HG02981 (cell line): ENCODE measurements around the gene UBTD1.

Experiments used
- ATAC-seq: cut with Tn5 transposase; IDR thresholded peaks from one replicate; pipeline ENCODE4 v1.9.1; 2021; ENCODE audit warnings: mild to moderate bottlenecking, moderate library complexity; ENCODE audit not compliant: unreplicated experiment

The UBTD1 gene

GRCh38 chr10:97481071-97481470, 17.7 kb upstream of the UBTD1 start:
- no peak for ATAC-seq

- no peak for ATAC-seq
Measured at GRCh38 chr10:97482381-97482780, 16.3 kb upstream of the UBTD1 start.

DNA sequence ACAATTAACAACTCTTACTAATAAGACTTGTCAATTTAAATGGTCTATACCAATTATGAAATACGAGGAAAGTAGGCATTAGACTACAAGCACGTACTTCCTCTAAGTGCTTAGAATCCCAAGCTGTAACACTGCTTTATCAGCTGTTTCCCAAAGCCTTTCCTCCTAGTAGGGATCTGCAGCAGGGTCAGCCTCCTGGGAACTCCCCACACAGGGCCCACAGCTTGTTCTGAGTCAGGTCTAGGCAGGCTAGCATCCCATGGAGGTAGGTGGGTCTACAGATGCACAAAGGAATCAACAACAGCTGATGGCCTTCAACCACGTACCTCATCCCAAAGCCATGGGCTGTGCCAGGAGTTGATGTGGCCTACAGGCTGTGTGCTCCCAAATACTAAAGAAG, 15.2 kb upstream of the UBTD1 start:
- ATAC-seq: no peak

GRCh38 chr10:97483921-97484320, 14.8 kb upstream of the UBTD1 start:
- no peak for ATAC-seq

DNA sequence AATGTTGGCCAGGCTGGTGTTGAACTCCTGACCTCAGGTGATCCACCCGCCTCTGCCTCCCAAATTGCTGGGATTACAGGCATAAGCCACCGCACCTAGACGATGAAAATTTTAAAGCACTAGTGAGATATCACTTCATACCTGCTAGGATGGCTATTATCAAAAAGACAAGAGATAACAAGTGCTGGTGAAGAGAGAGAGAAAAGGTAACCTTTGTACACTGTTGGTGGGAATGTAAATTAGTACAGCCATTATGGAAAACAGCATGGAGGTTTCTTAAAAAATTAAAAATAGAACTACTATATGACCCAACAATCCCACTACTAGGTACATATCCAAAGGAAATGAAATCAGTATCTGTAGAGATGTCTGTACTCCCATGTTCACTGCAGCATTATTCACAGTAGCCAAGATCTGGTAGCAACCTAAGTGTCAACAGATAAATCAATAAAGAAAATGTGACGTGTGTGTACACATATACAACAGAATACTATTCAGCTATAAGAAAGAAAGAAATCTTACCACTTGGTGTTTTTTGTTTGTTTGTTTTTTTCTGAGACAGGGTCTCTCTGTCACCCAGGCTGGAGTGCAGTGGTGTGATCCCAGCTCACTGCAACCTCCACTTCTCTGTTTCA, 13.0 kb upstream of the UBTD1 start:
- no peak for ATAC-seq

GRCh38 chr10:97490592-97490991, 8.1 kb upstream of the UBTD1 start:
- ATAC-seq: no peak

GRCh38 chr10:97494151-97494550, 4.6 kb upstream of the UBTD1 start:
- ATAC-seq: no peak

GRCh38 chr10:97494863-97495506, 3.7 kb upstream of the UBTD1 start:
- ATAC-seq: no peak

GRCh38 chr10:97497572-97498075, 1.1 kb upstream of the UBTD1 start:
- ATAC-seq: peak; percentile 27

DNA sequence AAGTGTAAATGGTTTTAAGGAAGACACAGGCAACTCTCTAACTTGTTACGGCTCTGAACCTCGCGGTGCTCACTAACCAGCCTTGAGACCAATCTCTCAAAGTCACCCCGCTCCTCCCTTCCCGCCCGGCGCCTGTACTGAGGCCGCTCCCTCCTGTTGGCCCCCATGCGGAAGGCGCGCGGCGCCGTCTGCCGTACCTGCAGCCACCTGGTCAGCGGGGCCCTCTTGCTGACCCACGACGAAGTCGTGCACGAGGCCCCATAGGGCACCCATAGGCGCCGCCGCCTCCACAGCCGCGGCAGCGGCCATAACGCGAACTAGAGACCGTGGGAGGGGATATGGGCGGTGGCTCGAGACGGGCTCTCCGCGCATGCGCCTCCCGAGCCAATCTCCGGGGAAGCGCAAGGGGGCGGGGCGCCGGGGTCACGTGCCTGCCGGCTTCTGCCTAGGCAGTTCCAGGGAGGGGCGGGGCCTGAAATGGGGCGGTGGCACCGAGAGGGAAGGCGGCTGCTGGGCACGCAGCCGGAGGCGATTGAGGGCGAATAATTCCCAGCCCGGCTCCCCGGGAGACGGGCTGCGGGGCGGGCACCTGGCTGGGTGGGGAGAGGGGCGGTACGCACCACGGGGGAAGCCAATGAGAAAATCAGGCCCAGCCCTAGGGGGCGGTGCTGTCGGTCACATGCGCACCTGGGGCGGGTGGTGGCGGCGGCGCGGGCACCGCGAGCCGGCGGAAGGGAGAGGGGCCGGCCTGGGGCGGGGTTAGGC, 466 bp upstream of the UBTD1 start, which contains the start of gene MMS19:
MMS19 (minus strand) TSS at position 347 of the 765 bp plus-strand sequence; CDS start at position 309, 38 bp downstream.
- peak; percentile 93 for ATAC-seq

DNA sequence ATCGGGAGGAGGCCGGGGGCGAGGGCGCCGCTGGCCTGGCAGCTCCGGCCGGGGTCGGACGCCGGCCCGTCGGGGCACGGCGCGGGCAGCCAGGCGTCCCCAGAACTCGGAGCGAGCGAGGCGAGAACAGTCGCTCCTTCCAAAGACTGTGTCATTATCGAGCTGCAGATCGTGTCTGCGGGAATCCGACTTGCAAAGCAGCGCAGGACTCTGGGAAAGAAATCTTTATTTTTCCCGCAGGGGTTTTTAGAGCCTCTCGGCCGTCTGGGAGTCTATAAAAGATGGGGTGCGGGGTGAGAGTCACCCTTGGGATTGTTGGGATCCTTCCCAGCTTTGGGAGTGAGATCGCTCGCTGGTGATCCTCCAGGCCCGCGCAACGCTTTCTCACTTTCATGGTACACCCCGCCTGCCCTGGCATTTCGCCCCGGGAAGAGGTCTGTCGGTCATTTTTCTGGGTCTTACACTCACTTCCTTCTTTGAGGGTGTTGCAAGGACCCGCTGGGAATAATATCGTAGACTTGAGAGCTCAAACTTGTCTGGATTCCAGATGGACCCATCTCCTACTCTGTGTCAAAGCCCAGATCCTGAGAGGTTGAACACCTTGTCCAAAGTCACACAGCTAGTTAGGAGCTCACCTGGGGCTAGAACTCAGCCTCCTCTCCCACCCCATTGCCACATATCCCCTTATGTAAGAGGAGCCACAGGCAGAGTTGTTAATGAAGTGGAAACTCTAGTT, 1.0 kb downstream of the UBTD1 start:
- no peak for ATAC-seq

- ATAC-seq: no peak
Measured at GRCh38 chr10:97500297-97500575, 1.5 kb downstream of the UBTD1 start.

DNA sequence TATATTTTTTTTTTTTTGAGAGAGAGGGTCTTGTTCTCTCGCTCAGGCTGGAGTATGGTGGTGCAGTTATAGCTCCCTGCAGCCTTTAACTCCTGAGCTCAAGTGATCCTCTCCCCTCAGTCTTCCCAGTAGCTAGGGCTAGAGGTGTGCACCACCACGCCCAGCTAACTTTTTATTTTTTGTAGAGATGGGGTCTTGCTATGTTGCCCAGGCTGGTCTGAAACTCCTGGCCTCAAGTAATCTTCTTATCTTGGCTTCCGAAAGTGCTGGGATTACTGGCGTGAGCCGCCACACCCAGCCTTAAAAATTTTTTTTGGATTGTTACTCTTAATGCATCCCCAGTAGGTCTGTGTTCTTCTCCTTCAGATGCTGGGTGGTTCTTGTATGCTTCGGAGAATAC, 4.2 kb downstream of the UBTD1 start:
- ATAC-seq: no peak

DNA sequence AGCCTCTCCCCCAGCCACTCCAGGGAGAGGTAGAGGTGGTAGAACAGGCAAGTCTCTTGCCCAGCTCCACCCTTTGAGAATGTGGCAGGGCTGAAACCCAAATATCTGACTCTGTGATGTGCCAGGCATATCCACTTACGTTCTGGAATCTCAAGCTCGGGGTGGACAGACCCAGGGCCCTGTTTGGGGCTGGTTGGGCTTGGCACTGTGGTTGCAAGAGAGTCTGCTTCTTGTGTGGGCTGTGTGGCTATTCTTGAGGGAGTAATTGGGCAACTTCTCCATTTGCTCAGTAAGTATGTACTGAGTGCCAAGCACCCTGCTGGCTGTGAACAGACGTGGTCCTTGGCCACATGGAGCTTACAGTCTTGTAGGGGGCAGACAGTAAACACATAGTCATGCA, 4.7 kb downstream of the UBTD1 start:
- ATAC-seq: no peak

GRCh38 chr10:97505152-97505551, 6.4 kb downstream of the UBTD1 start:
- no peak for ATAC-seq

GRCh38 chr10:97506199-97506991, 7.7 kb downstream of the UBTD1 start:
- no peak for ATAC-seq

DNA sequence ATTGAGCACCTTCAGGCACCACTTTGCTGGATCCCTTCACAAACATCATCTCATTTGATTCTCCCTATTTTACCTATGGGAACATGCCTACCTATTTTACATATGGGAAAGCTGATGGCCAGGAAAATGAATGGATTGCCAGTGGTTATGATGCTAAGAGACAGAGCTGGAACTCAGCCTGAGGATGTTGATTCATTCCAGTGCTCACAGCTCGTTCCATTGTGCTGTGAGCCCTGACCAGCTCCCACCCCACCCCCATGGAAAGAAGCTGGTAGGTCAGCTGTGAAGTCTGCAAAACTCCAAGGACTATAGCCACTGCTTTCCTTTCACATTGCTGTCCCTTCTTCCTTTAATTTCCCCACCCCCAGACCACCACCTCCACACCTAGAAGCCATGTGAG, 9.6 kb downstream of the UBTD1 start:
- ATAC-seq: no peak

DNA sequence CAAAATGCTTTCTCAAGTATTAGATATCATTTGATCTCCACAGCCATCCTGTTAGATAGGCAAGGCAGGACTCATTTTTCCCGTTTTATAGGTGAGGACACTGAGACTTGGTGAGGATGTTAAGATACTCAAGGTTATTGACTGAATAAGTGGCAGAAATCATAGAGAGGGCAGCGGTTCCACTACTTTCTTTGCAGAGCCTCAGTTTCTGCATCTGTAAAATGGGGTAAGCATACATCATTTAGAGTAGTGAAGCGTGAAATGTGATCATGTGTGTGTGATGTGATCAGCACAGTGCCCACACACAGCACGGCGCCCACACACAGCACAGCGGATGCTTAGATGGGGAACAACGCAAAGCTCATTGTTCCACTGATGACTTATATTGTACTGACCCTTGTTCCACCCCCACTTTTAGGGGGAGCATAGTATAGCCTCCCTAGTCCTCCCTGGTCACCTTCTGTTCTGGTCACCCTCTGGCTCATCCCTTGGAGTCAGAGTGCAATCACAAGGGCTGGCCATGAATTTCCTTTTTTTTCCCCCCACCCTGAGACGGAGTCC, 10.5 kb downstream of the UBTD1 start:
- no peak for ATAC-seq

DNA sequence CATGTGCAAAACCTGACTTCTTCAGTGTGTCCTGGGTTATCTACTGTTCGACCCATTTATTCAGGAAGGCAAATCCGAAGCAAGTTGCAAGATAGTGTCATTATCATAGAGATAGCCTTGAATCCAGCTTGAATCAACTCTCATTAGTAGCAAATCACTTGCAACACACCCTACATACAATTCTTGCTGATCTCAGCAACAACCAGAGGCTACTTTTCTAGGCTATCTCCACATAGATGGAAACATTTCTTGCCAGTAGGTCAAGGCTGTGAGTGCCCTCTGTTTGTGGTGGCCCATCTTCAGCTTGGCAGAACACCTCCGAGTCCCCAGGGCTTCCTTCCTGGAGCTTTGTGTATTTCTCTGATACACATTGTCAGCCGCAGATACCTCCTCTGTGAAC, 12.0 kb downstream of the UBTD1 start:
- ATAC-seq: no peak

- ATAC-seq: no peak
Measured at GRCh38 chr10:97511711-97512440, 13.2 kb downstream of the UBTD1 start.
